ENCODE results near the gene SLC35G2.
"Not testable (repeated sequence)": the region's sequence is repeated elsewhere in the genome, so short reads cannot be mapped to it uniquely, and the experiment has no call there.

Gene SLC35G2

GRCh38 chr3:136842294-136842693 lies 23.4 kb downstream of the SLC35G2 start:
- H3K36me3 Mint-ChIP-seq = peaks cover 30 to 47% of the 10 kb centered on the region in 2 donors
- DNase-seq (no peak), ATAC-seq (replicated peaks) (no peak)
- peaks cover 0 to 2% of the 10 kb centered on the region in 2 donors for H3K4me1 Mint-ChIP-seq
- no peaks in the 10 kb centered on the region for H3K9me3 Mint-ChIP-seq
- H3K27me3 Mint-ChIP-seq = no peaks in the 10 kb centered on the region
- H3K4me3 Mint-ChIP-seq = no peak overlapping the region
- no peak overlapping the region for H3K27ac Mint-ChIP-seq

- Mint-ChIP-seq H3K27me3 (no peaks in the 10 kb centered on the region), H3K36me3 (peaks cover 30 to 41% of the 10 kb centered on the region in 2 donors), H3K9me3 (no peaks in the 10 kb centered on the region), H3K4me1 (peaks cover 0 to 2% of the 10 kb centered on the region in 2 donors), H3K27ac (no peak overlapping the region), H3K4me3 (no peak overlapping the region)
- no peak for DNase-seq
- no peak for ATAC-seq (replicated peaks)
Measured at GRCh38 chr3:136844724-136845123, 25.8 kb downstream of the SLC35G2 start.

- no peak for ATAC-seq (replicated peaks)
- Mint-ChIP-seq H3K4me1 (peaks cover 0 to 7% of the 10 kb centered on the region in 2 donors), H3K9me3 (peaks cover 2 to 3% of the 10 kb centered on the region in 2 donors), H3K4me3 (no peak overlapping the region), H3K27me3 (no peaks in the 10 kb centered on the region), H3K27ac (no peak overlapping the region), H3K36me3 (peaks cover 30 to 35% of the 10 kb centered on the region in 2 donors)
- DNase-seq = no peak
Measured at GRCh38 chr3:136852180-136852579, 33.3 kb downstream of the SLC35G2 start.

- no peaks in the 10 kb centered on the region for H3K27me3 Mint-ChIP-seq
- H3K27ac Mint-ChIP-seq = no peak overlapping the region
- DNase-seq = no peak
- H3K36me3 Mint-ChIP-seq = peaks cover 32 to 34% of the 10 kb centered on the region in 2 donors
- H3K4me3 Mint-ChIP-seq = no peak overlapping the region
- ATAC-seq (replicated peaks) = no peak
- H3K9me3 Mint-ChIP-seq = peaks cover 3 to 5% of the 10 kb centered on the region in 2 donors
- H3K4me1 Mint-ChIP-seq = peaks cover 8 to 21% of the 10 kb centered on the region in 2 donors
Measured at GRCh38 chr3:136856665-136857064, 37.7 kb downstream of the SLC35G2 start.

- Mint-ChIP-seq H3K9me3 (peaks cover 3 to 5% of the 10 kb centered on the region in 2 donors), H3K36me3 (peaks cover 28% of the 10 kb centered on the region in 2 donors), H3K4me3 (no peak overlapping the region), H3K27me3 (no peaks in the 10 kb centered on the region), H3K4me1 (peaks cover 11 to 21% of the 10 kb centered on the region in 2 donors), H3K27ac (no peak overlapping the region)
- DNase-seq = no peak
- ATAC-seq (replicated peaks) = no peak
Measured at GRCh38 chr3:136858381-136858780, 39.5 kb downstream of the SLC35G2 start.

GRCh38 chr3:136860541-136860940 lies 41.6 kb downstream of the SLC35G2 start:
- DNase-seq = no peak
- no peak for ATAC-seq (replicated peaks)
- Mint-ChIP-seq H3K9me3 (peaks cover 3 to 5% of the 10 kb centered on the region in 2 donors), H3K36me3 (peaks cover 19 to 21% of the 10 kb centered on the region in 2 donors), H3K27ac (peak overlapping the region; percentile 98), H3K27me3 (no peaks in the 10 kb centered on the region), H3K4me3 (peak overlapping the region; percentile 98), H3K4me1 (peaks cover 11 to 22% of the 10 kb centered on the region in 2 donors)

GRCh38 chr3:136861890-136862616 lies 43.1 kb downstream of the SLC35G2 start, which contains the start of gene NCK1:
NCK1 (plus strand) TSS chr3:136862208; CDS start chr3:136928002, 65,794 bp downstream.
- H3K9me3 Mint-ChIP-seq = peaks cover 3 to 4% of the 10 kb centered on the region in 2 donors
- H3K4me3 Mint-ChIP-seq = peak within 1 kb of the TSS; percentile 98
- ATAC-seq (replicated peaks) (peak; percentile 96), DNase-seq (peak; percentile 98)
- H3K27me3 Mint-ChIP-seq = no peaks in the 10 kb centered on the region
- H3K4me1 Mint-ChIP-seq = peaks cover 19 to 31% of the 10 kb centered on the region in 2 donors
- peaks cover 16 to 20% of the 10 kb centered on the region in 2 donors for H3K36me3 Mint-ChIP-seq
- peak within 1 kb of the TSS; percentile 98 for H3K27ac Mint-ChIP-seq

- Mint-ChIP-seq H3K4me1 (peaks cover 24 to 34% of the 10 kb centered on the region in 2 donors), H3K9me3 (peaks cover 0 to 2% of the 10 kb centered on the region in 2 donors), H3K36me3 (peaks cover 14 to 23% of the 10 kb centered on the region in 2 donors), H3K27ac (peak overlapping the region; percentile 98), H3K27me3 (no peaks in the 10 kb centered on the region), H3K4me3 (peak overlapping the region; percentile 98)
- ATAC-seq (replicated peaks) (peak; percentile 25 to 26), DNase-seq (no peak)
Measured at GRCh38 chr3:136862617-136863322, 43.8 kb downstream of the SLC35G2 start.

- Mint-ChIP-seq H3K27ac (no peak overlapping the region), H3K9me3 (peaks cover 8 to 10% of the 10 kb centered on the region in 2 donors)
- DNase-seq = no peak
Measured at GRCh38 chr3:136869282-136869681, 50.4 kb downstream of the SLC35G2 start.

GRCh38 chr3:136872258-136872657 lies 53.3 kb downstream of the SLC35G2 start:
- H3K27me3 Mint-ChIP-seq; DNase-seq; ATAC-seq (replicated peaks); H3K4me3 Mint-ChIP-seq: not testable (repeated sequence)
- H3K4me1 Mint-ChIP-seq = peaks cover 27 to 39% of the 10 kb centered on the region in 2 donors
- peaks cover 38 to 51% of the 10 kb centered on the region in 2 donors for H3K36me3 Mint-ChIP-seq
- H3K27ac Mint-ChIP-seq = peak overlapping the region; percentile 26
- H3K9me3 Mint-ChIP-seq = peaks cover 6 to 10% of the 10 kb centered on the region in 2 donors

More at GRCh38 chr3:136869282-136869681, 50.4 kb downstream of the SLC35G2 start:
- H3K4me1 Mint-ChIP-seq = peaks cover 34 to 49% of the 10 kb centered on the region in 2 donors
- H3K27me3 Mint-ChIP-seq = no peaks in the 10 kb centered on the region
- no peak for ATAC-seq (replicated peaks)
- peaks cover 38 to 54% of the 10 kb centered on the region in 2 donors for H3K36me3 Mint-ChIP-seq
- no peak overlapping the region for H3K4me3 Mint-ChIP-seq

GRCh38 chr3:136879510-136879909 lies 60.6 kb downstream of the SLC35G2 start:
- DNase-seq = not testable (repeated sequence)

GRCh38 chr3:136882571-136882970 lies 63.6 kb downstream of the SLC35G2 start:
- no peak overlapping the region for H3K27ac Mint-ChIP-seq
- DNase-seq (no peak), ATAC-seq (replicated peaks) (peak; percentile 46 to 69)
- peaks cover 4 to 29% of the 10 kb centered on the region in 2 donors for H3K36me3 Mint-ChIP-seq
- H3K9me3 Mint-ChIP-seq = peaks cover 0 to 6% of the 10 kb centered on the region in 2 donors
- no peaks in the 10 kb centered on the region for H3K27me3 Mint-ChIP-seq
- H3K4me1 Mint-ChIP-seq = peaks cover 25 to 63% of the 10 kb centered on the region in 2 donors
- H3K4me3 Mint-ChIP-seq = no peak overlapping the region

More at GRCh38 chr3:136879510-136879909, 60.6 kb downstream of the SLC35G2 start:
- H3K27ac Mint-ChIP-seq; H3K9me3 Mint-ChIP-seq; H3K4me3 Mint-ChIP-seq; ATAC-seq (replicated peaks); H3K27me3 Mint-ChIP-seq: not testable (repeated sequence)
- Mint-ChIP-seq H3K4me1 (peaks cover 25 to 48% of the 10 kb centered on the region in 2 donors), H3K36me3 (peaks cover 13 to 32% of the 10 kb centered on the region in 2 donors)

- peak overlapping the region; percentile 3 for H3K27ac Mint-ChIP-seq
- peaks cover 1 to 3% of the 10 kb centered on the region in 2 donors for H3K9me3 Mint-ChIP-seq
- peaks cover 5 to 25% of the 10 kb centered on the region in 2 donors for H3K36me3 Mint-ChIP-seq
- DNase-seq (no peak), ATAC-seq (replicated peaks) (no peak)
- no peaks in the 10 kb centered on the region for H3K27me3 Mint-ChIP-seq
- no peak overlapping the region for H3K4me3 Mint-ChIP-seq
- H3K4me1 Mint-ChIP-seq = peaks cover 25 to 63% of the 10 kb centered on the region in 2 donors
Measured at GRCh38 chr3:136883967-136884720, 65.2 kb downstream of the SLC35G2 start.

Data from stimulated activated naive B cell treated with anti-CD40 and anti-IgM and Interleukin-4, amounts not matched to agents 10 μg/mL and 1 μg/mL and 100 μg/mL, for 72 hours (primary cell).